Ishikawa (cell line): ENCODE results near the gene HOXC10.

Experiments
- CEBPB ChIP-seq: IDR thresholded peaks from 2 replicates; pipeline ENCODE4 v1.6.1; 2012
- CREB1 ChIP-seq: IDR thresholded peaks from 2 replicates; pipeline ENCODE4 v1.6.1; 2012; ENCODE audit warnings: low read depth
- EGR1 ChIP-seq: IDR thresholded peaks from 2 replicates; pipeline ENCODE4 v1.6.1; 2012
- EP300 ChIP-seq: IDR thresholded peaks from 2 replicates; pipeline ENCODE4 v1.6.1; 2012; ENCODE audit warnings: borderline replicate concordance
- FOXM1 ChIP-seq: IDR thresholded peaks from 2 replicates; pipeline ENCODE4 v1.6.1; 2012; ENCODE audit warnings: low read depth, borderline replicate concordance
- MAX ChIP-seq: IDR thresholded peaks from 2 replicates; pipeline ENCODE4 v1.6.1; 2012
- NFIC ChIP-seq: IDR thresholded peaks from 2 replicates; pipeline ENCODE4 v1.6.1; 2012
- RAD21 ChIP-seq: IDR thresholded peaks from 2 replicates; pipeline ENCODE4 v1.6.1; 2012; ENCODE audit warnings: low read depth
- REST ChIP-seq: IDR thresholded peaks from 2 replicates; pipeline ENCODE4 v1.6.1; 2012; ENCODE audit warnings: low read depth, mild to moderate bottlenecking
- TAF1 ChIP-seq: IDR thresholded peaks from 2 replicates; pipeline ENCODE4 v1.6.1; 2012; ENCODE audit warnings: low read depth, mild to moderate bottlenecking
- TCF12 ChIP-seq: IDR thresholded peaks from 2 replicates; pipeline ENCODE4 v1.6.1; 2012; ENCODE audit warnings: low read depth
- TEAD4 ChIP-seq: IDR thresholded peaks from 2 replicates; pipeline ENCODE4 v1.6.1; 2012
- USF1 ChIP-seq: IDR thresholded peaks from 2 replicates; pipeline ENCODE4 v1.6.1; 2012
- YY1 ChIP-seq: IDR thresholded peaks from 2 replicates; pipeline ENCODE4 v1.6.1; 2012; ENCODE audit warnings: low read depth
- ZBTB7A ChIP-seq: IDR thresholded peaks from 2 replicates; pipeline ENCODE4 v1.6.1; 2012; ENCODE audit warnings: low read depth

HOXC10 gene

GRCh38 chr12:54016478-54016964 lies 31.6 kb downstream of the HOXC10 start:
- TF ChIP-seq MAX (no peak), NFIC (no peak), FOXM1 (no peak), YY1 (0 out of 2 replicates have a peak, but pooled peaks have one; percentile 52), EP300 (no peak), REST (no peak)

- TF ChIP-seq TEAD4 = no peak
- TF ChIP-seq USF1 = no peak
- TF ChIP-seq TAF1 = no peak
- no peak for TF ChIP-seq EP300
- no peak for TF ChIP-seq CEBPB
- TF ChIP-seq ZBTB7A = peak; percentile 42; the same call in 1 of the 2 replicates
- TF ChIP-seq YY1 = no peak
- TF ChIP-seq EGR1 = no peak
- TF ChIP-seq RAD21 = no peak
- TF ChIP-seq TCF12 = no peak
- no peak for TF ChIP-seq FOXM1
- no peak for TF ChIP-seq CREB1
- TF ChIP-seq REST = no peak
- peak; percentile 32; the same call in 1 of the 2 replicates for TF ChIP-seq NFIC
- peak; percentile 17; the same call in 1 of the 2 replicates for TF ChIP-seq MAX
These were observed 32.3 kb downstream of the HOXC10 start for GRCh38 chr12:54017027-54017788.

GRCh38 chr12:54017878-54018467 lies 33.0 kb downstream of the HOXC10 start:
- TF ChIP-seq FOXM1 (no peak), USF1 (no peak), CEBPB (no peak), MAX (peak; percentile 55; the same call in 1 of the 2 replicates), EP300 (peak; percentile 6; the same call in 1 of the 2 replicates), TAF1 (no peak; the same call in 1 of the 2 replicates), TCF12 (peak; percentile 8; the same call in 1 of the 2 replicates), CREB1 (no peak), NFIC (no peak; the same call in 1 of the 2 replicates)

- no peak for TF ChIP-seq EGR1
- TF ChIP-seq TEAD4 = no peak
- TF ChIP-seq NFIC = no peak
- TF ChIP-seq FOXM1 = no peak
- no peak for TF ChIP-seq REST
- TF ChIP-seq RAD21 = no peak
- no peak for TF ChIP-seq CEBPB
- no peak for TF ChIP-seq MAX
- no peak for TF ChIP-seq TCF12
- no peak for TF ChIP-seq YY1
- no peak for TF ChIP-seq EP300
- TF ChIP-seq ZBTB7A = no peak
- TF ChIP-seq CREB1 = no peak
- no peak for TF ChIP-seq TAF1
- TF ChIP-seq USF1 = no peak
These were observed 33.6 kb downstream of the HOXC10 start for GRCh38 chr12:54018468-54018984.
